Tibial nerve (tissue), 4 donors: ENCODE results near the gene DBH.

Experiments
- EP300 ChIP-seq, 2 donors: sonication (generic); formaldehyde crosslinking; IDR thresholded peaks; one replicate each; pipeline ENCODE4 v1.6.1; 2017; ENCODE audit warnings: antibody characterized with exemption in 2 of 2, mild to moderate bottlenecking in 1 of 2
- POLR2A ChIP-seq, 2 donors: fragments of 450-650 bp; IDR thresholded peaks; one replicate each; pipeline ENCODE4 v1.6.1; 2017; ENCODE audit warnings: antibody characterized with exemption in 2 of 2, mild to moderate bottlenecking in 2 of 2, moderate library complexity in 2 of 2
- TF ChIP-seq, protein P1 (sequence below), 5 experiments: fragments of 200-600 bp in 3 of 5; fragments of 450-650 bp in 2 of 5; sonication (generic) in 3 of 5; IDR thresholded peaks; one replicate each; pipeline ENCODE4 v1.5.1; 2016 to 2019; ENCODE audit warnings: antibody characterized with exemption in 5 of 5, mild to moderate bottlenecking in 3 of 5, moderate library complexity in 2 of 5

DNA sequence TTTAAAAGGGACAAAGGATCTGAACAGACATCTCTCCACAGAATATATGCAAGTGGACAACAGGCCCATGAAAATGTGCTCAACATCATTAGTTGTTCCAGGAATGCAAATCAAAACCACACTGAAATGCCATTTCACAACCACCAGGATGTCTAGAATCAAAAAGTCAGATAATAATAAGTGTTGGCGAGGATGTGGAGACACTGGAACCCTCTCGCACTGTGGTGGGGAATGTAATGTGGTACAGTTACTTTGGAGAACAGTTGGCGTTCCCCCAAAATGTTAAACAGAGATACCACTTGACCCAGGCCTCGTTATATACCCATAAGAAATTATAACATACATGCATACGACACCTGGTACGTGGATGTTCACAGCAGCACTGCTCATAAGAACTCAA, 63.4 kb downstream of the DBH start:
- TF ChIP-seq, protein P1, sequence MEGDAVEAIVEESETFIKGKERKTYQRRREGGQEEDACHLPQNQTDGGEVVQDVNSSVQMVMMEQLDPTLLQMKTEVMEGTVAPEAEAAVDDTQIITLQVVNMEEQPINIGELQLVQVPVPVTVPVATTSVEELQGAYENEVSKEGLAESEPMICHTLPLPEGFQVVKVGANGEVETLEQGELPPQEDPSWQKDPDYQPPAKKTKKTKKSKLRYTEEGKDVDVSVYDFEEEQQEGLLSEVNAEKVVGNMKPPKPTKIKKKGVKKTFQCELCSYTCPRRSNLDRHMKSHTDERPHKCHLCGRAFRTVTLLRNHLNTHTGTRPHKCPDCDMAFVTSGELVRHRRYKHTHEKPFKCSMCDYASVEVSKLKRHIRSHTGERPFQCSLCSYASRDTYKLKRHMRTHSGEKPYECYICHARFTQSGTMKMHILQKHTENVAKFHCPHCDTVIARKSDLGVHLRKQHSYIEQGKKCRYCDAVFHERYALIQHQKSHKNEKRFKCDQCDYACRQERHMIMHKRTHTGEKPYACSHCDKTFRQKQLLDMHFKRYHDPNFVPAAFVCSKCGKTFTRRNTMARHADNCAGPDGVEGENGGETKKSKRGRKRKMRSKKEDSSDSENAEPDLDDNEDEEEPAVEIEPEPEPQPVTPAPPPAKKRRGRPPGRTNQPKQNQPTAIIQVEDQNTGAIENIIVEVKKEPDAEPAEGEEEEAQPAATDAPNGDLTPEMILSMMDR (IDR thresholded peaks at IDR 0.05): no peak
- TF ChIP-seq POLR2A (IDR thresholded peaks at IDR 0.05) (no peak), EP300 (IDR thresholded peaks at IDR 0.05) (no peak)
